LNCAP (cell line): ENCODE results near the gene HVCN1.

Experiments used
- CTCF ChIP-seq: fragments of 450-650 bp; IDR thresholded peaks from 2 replicates; pipeline ENCODE4 v1.5.1; 2017; ENCODE audit warnings: mild to moderate bottlenecking

The HVCN1 gene

GRCh38 chr12:110640275-110641025 is 48.5 kb downstream of the HVCN1 start:
- no peak for TF ChIP-seq CTCF

- TF ChIP-seq CTCF, result no peak
These were observed 49.4 kb downstream of the HVCN1 start for GRCh38 chr12:110639336-110640141.

- TF ChIP-seq CTCF, result no peak
These were observed 50.1 kb downstream of the HVCN1 start for GRCh38 chr12:110638796-110639195.

GRCh38 chr12:110637869-110638441 is 51.0 kb downstream of the HVCN1 start:
- no peak for TF ChIP-seq CTCF

GRCh38 chr12:110636516-110636915 is 52.4 kb downstream of the HVCN1 start:
- TF ChIP-seq CTCF, result no peak

GRCh38 chr12:110635055-110635454 is 53.9 kb downstream of the HVCN1 start:
- no peak for TF ChIP-seq CTCF

- TF ChIP-seq CTCF, result no peak
These were observed 61.3 kb downstream of the HVCN1 start for GRCh38 chr12:110627500-110628195.
